ENCODE data around the gene GPER1.

- TF ChIP-seq CTCF (IDR thresholded peaks at IDR 0.05; ENCODE audit: low read depth, low read length, poor library complexity, severe bottlenecking): no peak
- no peak for TF ChIP-seq EZH2phosphoT487 (IDR thresholded peaks at IDR 0.05; ENCODE audit: borderline replicate concordance, low read length)
Observed at GRCh38 chr7:1098243-1099153, 10.6 kb downstream of the GPER1 start.
